ENCODE measurements around the gene PPY. TPM values are rescaled to one million over a fixed set of nuclear protein-coding genes. Genes with fewer than 3 reads are reported as not detected.
"Not testable (repeated sequence)": the region's sequence is repeated elsewhere in the genome, so short reads cannot be mapped to it uniquely, and the experiment has no call there.

The PPY gene
- polyA plus RNA-seq, 3 donors = not detected

- no peaks in the 10 kb centered on the region for H3K36me3 ChIP-seq (replicated peaks in 1 of 2; ENCODE audit: control insufficient read depth in 1 of 2, insufficient read depth in 2 of 2, low read length in 2 of 2)
- no peaks in the 10 kb centered on the region for H3K9me3 ChIP-seq (replicated peaks in 1 of 2; ENCODE audit: control insufficient read depth in 1 of 2, insufficient read depth in 1 of 2, low read length in 2 of 2)
- Mint-ChIP-seq H3K9me3 (no peaks in the 10 kb centered on the region), H3K27me3 (ENCODE audit: low read depth in 3 of 3) (peaks cover 8 to 20% (median 14%) of the 10 kb centered on the region in 3 donors), H3K27ac (no peak overlapping the region), H3K4me3 (peak overlapping the region in 1 of 2 donors; percentile 52), H3K36me3 (no peaks in the 10 kb centered on the region), H3K4me1 (no peaks in the 10 kb centered on the region)
- H3K79me2 ChIP-seq (ENCODE audit: insufficient read depth, low read length) = no peaks in the 10 kb centered on the region
- H3K4me1 ChIP-seq (ENCODE audit: control insufficient read depth in 1 of 2, insufficient read depth in 2 of 2, low read length in 2 of 2) = no peaks in the 10 kb centered on the region
- TF ChIP-seq CTCF (IDR thresholded peaks at IDR 0.05) = no peak
- peaks cover 0 to 5% of the 10 kb centered on the region in 2 donors for H3K27me3 ChIP-seq (ENCODE audit: control insufficient read depth in 2 of 2, insufficient read depth in 2 of 2, low read length in 2 of 2)
- 81% methylated on average over 4 of the region's 7 CpGs for WGBS (ENCODE audit: insufficient coverage)
- no peak overlapping the region for H3K9ac ChIP-seq (ENCODE audit: insufficient read depth, low read length, poor library complexity, severe bottlenecking)
- H4K20me1 ChIP-seq (ENCODE audit: insufficient read depth, low read length) = no peaks in the 10 kb centered on the region
- no peak overlapping the region for H3K27ac ChIP-seq (ENCODE audit: low read depth in 1 of 2, low read length in 2 of 2)
- intact Hi-C loops (cut with micrococcal nuclease) = no loop called here
- H3K4me3 ChIP-seq (replicated peaks in 1 of 3; ENCODE audit: low read depth in 2 of 3, low read length in 3 of 3) = no peak overlapping the region
- H2AFZ ChIP-seq (ENCODE audit: insufficient read depth, low read depth, low read length, poor library complexity, severe bottlenecking) = no peak overlapping the region
- no peak for DNase-seq
- no peak overlapping the region for H3K4me2 ChIP-seq (replicated peaks; ENCODE audit: extremely low read depth, low read length, poor library complexity, severe bottlenecking)
These were observed 20.2 kb upstream of the PPY start for GRCh38 chr17:43962479-43962878.

GRCh38 chr17:43961954-43962353 is 19.7 kb upstream of the PPY start:
- Histone ChIP-seq H3K79me2 (ENCODE audit: insufficient read depth, low read length) (no peaks in the 10 kb centered on the region), H3K4me3 (replicated peaks in 1 of 3; ENCODE audit: low read depth in 2 of 3, low read length in 3 of 3) (no peak overlapping the region), H3K9me3 (replicated peaks in 1 of 2; ENCODE audit: control insufficient read depth in 1 of 2, insufficient read depth in 1 of 2, low read length in 2 of 2) (no peaks in the 10 kb centered on the region), H3K9ac (ENCODE audit: insufficient read depth, low read length, poor library complexity, severe bottlenecking) (no peak overlapping the region), H3K4me2 (replicated peaks; ENCODE audit: extremely low read depth, low read length, poor library complexity, severe bottlenecking) (no peak overlapping the region), H4K20me1 (ENCODE audit: insufficient read depth, low read length) (no peaks in the 10 kb centered on the region), H2AFZ (ENCODE audit: insufficient read depth, low read depth, low read length, poor library complexity, severe bottlenecking) (no peak overlapping the region), H3K27me3 (ENCODE audit: control insufficient read depth in 2 of 2, insufficient read depth in 2 of 2, low read length in 2 of 2) (peaks cover 0 to 5% of the 10 kb centered on the region in 2 donors), H3K36me3 (replicated peaks in 1 of 2; ENCODE audit: control insufficient read depth in 1 of 2, insufficient read depth in 2 of 2, low read length in 2 of 2) (no peaks in the 10 kb centered on the region), H3K4me1 (ENCODE audit: control insufficient read depth in 1 of 2, insufficient read depth in 2 of 2, low read length in 2 of 2) (no peaks in the 10 kb centered on the region), H3K27ac (ENCODE audit: low read depth in 1 of 2, low read length in 2 of 2) (no peak overlapping the region)
- DNase-seq = no peak
- Mint-ChIP-seq H3K27me3 (ENCODE audit: low read depth in 3 of 3) (peaks cover 7 to 17% (median 14%) of the 10 kb centered on the region in 3 donors), H3K4me1 (no peaks in the 10 kb centered on the region), H3K9me3 (no peaks in the 10 kb centered on the region), H3K4me3 (peak overlapping the region in 1 of 2 donors; percentile 32), H3K36me3 (no peaks in the 10 kb centered on the region), H3K27ac (no peak overlapping the region)
- 86% methylated on average over 1 of the region's 2 CpGs for WGBS (ENCODE audit: insufficient coverage)
- intact Hi-C loops (cut with micrococcal nuclease) = no loop called here
- no peak for TF ChIP-seq CTCF (IDR thresholded peaks at IDR 0.05)

- H3K9me3 ChIP-seq (replicated peaks in 1 of 2; ENCODE audit: control insufficient read depth in 1 of 2, insufficient read depth in 1 of 2, low read length in 2 of 2); H3K9me3 Mint-ChIP-seq; DNase-seq; H3K27ac ChIP-seq (ENCODE audit: low read depth in 1 of 2, low read length in 2 of 2); H3K4me1 ChIP-seq (ENCODE audit: control insufficient read depth in 1 of 2, insufficient read depth in 2 of 2, low read length in 2 of 2); intact Hi-C loops (cut with micrococcal nuclease); H3K36me3 Mint-ChIP-seq; H3K79me2 ChIP-seq (ENCODE audit: insufficient read depth, low read length); H3K4me1 Mint-ChIP-seq; H3K4me2 ChIP-seq (replicated peaks; ENCODE audit: extremely low read depth, low read length, poor library complexity, severe bottlenecking); H4K20me1 ChIP-seq (ENCODE audit: insufficient read depth, low read length); H3K36me3 ChIP-seq (replicated peaks in 1 of 2; ENCODE audit: control insufficient read depth in 1 of 2, insufficient read depth in 2 of 2, low read length in 2 of 2); H3K4me3 Mint-ChIP-seq; H3K27me3 ChIP-seq (ENCODE audit: control insufficient read depth in 2 of 2, insufficient read depth in 2 of 2, low read length in 2 of 2); H3K9ac ChIP-seq (ENCODE audit: insufficient read depth, low read length, poor library complexity, severe bottlenecking); H2AFZ ChIP-seq (ENCODE audit: insufficient read depth, low read depth, low read length, poor library complexity, severe bottlenecking); H3K4me3 ChIP-seq (replicated peaks in 1 of 3; ENCODE audit: low read depth in 2 of 3, low read length in 3 of 3): not testable (repeated sequence)
- WGBS (ENCODE audit: insufficient coverage) = 94% methylated on average over 3 of the region's 6 CpGs
- H3K27me3 Mint-ChIP-seq (ENCODE audit: low read depth in 3 of 3) = peaks cover 6 to 17% (median 14%) of the 10 kb centered on the region in 3 donors
- H3K27ac Mint-ChIP-seq = peak overlapping the region in 1 of 7 donors; percentile 76
These were observed 19.0 kb upstream of the PPY start for GRCh38 chr17:43961292-43961691.
